GM12878 (cell line): ENCODE results near the gene CWC22. TPM values are rescaled to one million over a fixed set of nuclear protein-coding genes. Genes with fewer than 3 reads are reported as not detected.

Experiments used
- ATAC-seq: fragments of 200-7000 bp; cut with Tn5 transposase; 3 replicates; pipeline ENCODE4 v1.9.1; 2020; ENCODE audit warnings: mild to moderate bottlenecking, moderate library complexity
- BruUV-seq: library from RNA; stranded (reverse); fragments of 400-500 nt; replicated peaks from 2 replicates; lab custom pipeline; 2021; lab: Mats Ljungman, UMichigan
- CTCF ChIA-PET: fragments of 300-600 bp; sonication (Branson Sonifier 250); formaldehyde crosslinking; extraction: SDS; loops from one replicate; lab custom pipeline; 2021; ENCODE audit warnings: inconsistent platforms; lab: Yijun Ruan, JAX
- POLR2A ChIA-PET: fragments of 350-600 bp; formaldehyde crosslinking; extraction: SDS; loops from one replicate; lab custom pipeline; 2021; ENCODE audit warnings: inconsistent platforms; lab: Charles Lee
- RAD21 ChIA-PET: fragments of 300-600 bp; sonication (Branson Sonifier 250); formaldehyde crosslinking; loops from one replicate; lab custom pipeline; 2023; ENCODE audit warnings: antibody characterized with exemption; ENCODE audit not compliant: unreplicated experiment; lab: Charles Lee
- SMC1A ChIA-PET: fragments of 300-600 bp; sonication (Branson Sonifier 250); formaldehyde crosslinking; loops from one replicate; lab custom pipeline; 2023; ENCODE audit not compliant: unreplicated experiment, uncharacterized antibody; lab: Charles Lee
- DNase-seq: peaks from one replicate; pipeline ENCODE4 v3.0.0-alpha.2; 2011; ENCODE audit warnings: low read depth, low spot score
- FAIRE-seq: peaks from 3 replicates; lab custom pipeline; 2011; peaks lifted over from hg19 to GRCh38; lab: Jason Lieb, UNC
- H2AFZ ChIP-seq: 2 replicates; pipeline ENCODE4 v1.6.0; 2011; ENCODE audit warnings: low read depth, low read length, control low read depth; ENCODE audit not compliant: control insufficient read depth
- H3K27ac ChIP-seq: 2 replicates; pipeline ENCODE4 v1.5.1; 2011; ENCODE audit warnings: control low read depth; ENCODE audit not compliant: control insufficient read depth, insufficient read depth
- H3K27me3 ChIP-seq, 2 experiments: replicated peaks in 1 of 2; 2 replicates each; pipeline versions ENCODE4 v1.6.0 to v1.6.1; 2011; ENCODE audit warnings: low read length in 1 of 2; ENCODE audit not compliant: control insufficient read depth in 2 of 2, insufficient read depth in 2 of 2
- H3K36me3 ChIP-seq, 2 experiments: 2 replicates each; pipeline ENCODE4 v1.5.1; 2011; ENCODE audit warnings: low read length in 1 of 2; ENCODE audit not compliant: control insufficient read depth in 2 of 2, insufficient read depth in 2 of 2
- H3K4me1 ChIP-seq: 2 replicates; pipeline ENCODE4 v1.6.1; 2011; ENCODE audit warnings: mild to moderate bottlenecking, low read length, moderate library complexity, mixed read lengths; ENCODE audit not compliant: control insufficient read depth, insufficient read depth
- H3K4me2 ChIP-seq: 2 replicates; pipeline ENCODE4 v1.6.0; 2011; ENCODE audit warnings: control low read depth; ENCODE audit not compliant: control insufficient read depth, insufficient read depth
- H3K4me3 ChIP-seq: fragments of 200-600 bp; sonication (generic); 2 replicates; pipeline ENCODE4 v1.5.1; 2016
- H3K79me2 ChIP-seq: 2 replicates; pipeline ENCODE4 v1.6.0; 2011; ENCODE audit warnings: low read length; ENCODE audit not compliant: control insufficient read depth, insufficient read depth
- H3K9ac ChIP-seq: 2 replicates; pipeline ENCODE4 v1.8.0; 2011; ENCODE audit warnings: low read length, control low read depth, mixed read lengths; ENCODE audit not compliant: control insufficient read depth, insufficient read depth
- H3K9me3 ChIP-seq: replicated peaks from 3 replicates; pipeline ENCODE4 v1.5.1; 2011; ENCODE audit warnings: mild to moderate bottlenecking, low read length; ENCODE audit not compliant: control insufficient read depth, insufficient read depth
- H4K20me1 ChIP-seq: 2 replicates; pipeline ENCODE4 v1.6.0; 2011; ENCODE audit not compliant: control insufficient read depth, insufficient read depth
- CEBPZ ChIP-seq: fragments of 150-350 bp; IDR thresholded peaks from 2 replicates; pipeline ENCODE4 v1.6.1; 2016; ENCODE audit warnings: low read depth, low read length
- FOXM1 ChIP-seq: IDR thresholded peaks from 2 replicates; pipeline ENCODE4 v1.6.1; 2012; ENCODE audit warnings: low read depth, mild to moderate bottlenecking, inconsistent platforms, low read length, moderate library complexity
- MEF2B ChIP-seq: fragments of 450-650 bp; IDR thresholded peaks from 2 replicates; pipeline ENCODE4 v1.6.1; 2018; ENCODE audit warnings: mild to moderate bottlenecking, moderate library complexity; ENCODE audit not compliant: partially characterized antibody, poor library complexity, severe bottlenecking
- SKIL ChIP-seq: fragments of 450-650 bp; IDR thresholded peaks from 2 replicates; pipeline ENCODE4 v1.6.1; 2017; ENCODE audit warnings: mild to moderate bottlenecking, low read depth, inconsistent platforms; ENCODE audit not compliant: poor library complexity, severe bottlenecking
- SMAD1 ChIP-seq: fragments of 450-650 bp; IDR thresholded peaks from 2 replicates; pipeline ENCODE4 v1.6.1; 2018; ENCODE audit warnings: mild to moderate bottlenecking, low read depth; ENCODE audit not compliant: partially characterized antibody
- SREBF2 ChIP-seq: IDR thresholded peaks from 2 replicates; pipeline ENCODE4 v1.6.1; 2012; ENCODE audit warnings: mild to moderate bottlenecking, low read length
- ZBTB40 ChIP-seq: fragments of 450-650 bp; IDR thresholded peaks from 2 replicates; pipeline ENCODE4 v1.6.1; 2016; ENCODE audit warnings: mild to moderate bottlenecking, moderate library complexity, borderline replicate concordance
- WGBS: methylation state at CpG from one replicate; pipeline ENCODE4 v1.1.6; 2016; ENCODE audit warnings: low lambda C conversion rate; ENCODE audit not compliant: insufficient replicate concordance, insufficient coverage; ENCODE audit errors: missing lambda C conversion rate; 5-methylcytosine and 5-hydroxymethylcytosine counted together
- in situ Hi-C: fragments of 300-500 bp; cut with MboI; formaldehyde crosslinking; loops from 9 replicates; pipeline ENCODE4 v1.14.3; 2018; ENCODE audit warnings: mixed read lengths
- intact Hi-C: fragments of 100-400 bp; cut with micrococcal nuclease; formaldehyde crosslinking; loops from one replicate; pipeline ENCODE4 v1.14.2; 2022; ENCODE audit not compliant: unreplicated experiment
- polyA plus RNA-seq, 11 experiments: library from polyadenylated mRNA; depleted of rRNA in 4 of 11; unstranded in 6 of 11; stranded (reverse) in 5 of 11; fragments of >200 nt; fragmentation: Nextera tagmentation in 4 of 11; fragmentation: Illumina TruSeq in 1 of 11; extraction: Ambion mirVana in 4 of 11; extraction: Trizol in 1 of 11; gene quantifications; 1 replicate in 1 of 11; 2 replicates in 10 of 11; pipeline versions ENCODE4 v1.2.1 to v1.2.3, GENCODE V29; 2011 to 2016; ENCODE audit warnings: inconsistent platforms in 2 of 11, missing spikeins in 2 of 11, low read depth in 1 of 11
- total RNA-seq, 4 experiments: library from RNA; depleted of rRNA in 3 of 4; stranded (reverse); fragments of >200 nt in 3 of 4; fragmentation: Illumina TruSeq in 1 of 4; extraction: Trizol in 1 of 4; gene quantifications; 2 replicates each; pipeline versions ENCODE4 v1.2.1 to v1.2.3, GENCODE V29; 2013 to 2021

The CWC22 gene
- total and polyA plus RNA-seq, 10 of the 15 experiments (the other 5 are each of a cell fraction or from before 2014, with no cell fraction given) = 8.2 to 38.5 (median 26.3) TPM

GRCh38 chr2:179936141-179936540 is 71.0 kb downstream of the CWC22 start:
- no peak overlapping the region for H3K4me3 ChIP-seq
- no peaks in the 10 kb centered on the region for H3K36me3 ChIP-seq
- H3K27ac ChIP-seq = no peak overlapping the region
- 100% methylated on average over 1 of the region's 1 CpG for WGBS
- H3K9me3 ChIP-seq = no peaks in the 10 kb centered on the region; the same call in 2 of the 3 replicates
- no peak overlapping the region for H3K4me2 ChIP-seq
- DNase-seq = no peak
- TF ChIP-seq SMAD1 (no peak), ZBTB40 (no peak), FOXM1 (no peak), SKIL (no peak), CEBPZ (no peak), MEF2B (no peak), SREBF2 (no peak)
- no peaks in the 10 kb centered on the region for H4K20me1 ChIP-seq
- ChIA-PET CTCF (interaction anchor here (0.5 to 2.2 kb wide), 9 partner anchors 9 to 728 kb away, joined by 3 to 7 read pairs (median 3); no protein-coding TSS in a partner anchor), POLR2A (no interaction called here), SMC1A (interaction anchor here (0.9 to 1.4 kb wide), 4 partner anchors 9 to 149 kb away, joined by 3 to 4 read pairs (median 4); no protein-coding TSS in a partner anchor), RAD21 (interaction anchor here (1.1 kb wide), 1 partner anchor 141 kb away, joined by 3 read pairs; no protein-coding TSS in a partner anchor)
- no peaks in the 10 kb centered on the region for H3K4me1 ChIP-seq
- H2AFZ ChIP-seq = no peak overlapping the region
- H3K79me2 ChIP-seq = no peaks in the 10 kb centered on the region
- intact Hi-C loops = no loop called here
- H3K27me3 ChIP-seq = no peaks in the 10 kb centered on the region
- no peak for FAIRE-seq
- in situ Hi-C loops = no loop called here
- no TSS peak for BruUV-seq
- no peak overlapping the region for H3K9ac ChIP-seq
- ATAC-seq = no peak
